22Rv1 (cell line): ENCODE measurements around the gene ABHD17C.
A peak's percentile ranks its signal among the peaks of the same experiment; 100 is the strongest.

Experiments used
- H3K27ac ChIP-seq: fragments of 450-650 bp; 2 replicates; pipeline ENCODE4 v1.5.1; 2017
- CTCF ChIP-seq: fragments of 450-650 bp; IDR thresholded peaks from 2 replicates; pipeline ENCODE4 v1.5.1; 2017; ENCODE audit warnings: mild to moderate bottlenecking
- ZFX ChIP-seq: fragments of 450-650 bp; IDR thresholded peaks from 2 replicates; pipeline ENCODE4 v1.6.1; 2017; ENCODE audit warnings: antibody characterized with exemption, borderline replicate concordance

The ABHD17C gene

GRCh38 chr15:80689716-80690115, 5.4 kb upstream of the ABHD17C start:
- H3K27ac ChIP-seq = no peak overlapping the region
- TF ChIP-seq CTCF (no peak), ZFX (no peak)

- no peak overlapping the region for H3K27ac ChIP-seq
- TF ChIP-seq ZFX = no peak
- TF ChIP-seq CTCF = no peak
These were observed 3.5 kb upstream of the ABHD17C start for GRCh38 chr15:80691575-80691974.

GRCh38 chr15:80693682-80694610, 1.2 kb upstream of the ABHD17C start:
- TF ChIP-seq ZFX = no peak
- no peak for TF ChIP-seq CTCF
- peak overlapping the region; percentile 80 for H3K27ac ChIP-seq

- TF ChIP-seq CTCF = no peak
- TF ChIP-seq ZFX = no peak
- peak overlapping the region; percentile 80 for H3K27ac ChIP-seq
These were observed 455 bp upstream of the ABHD17C start for GRCh38 chr15:80694611-80695098.

- peak overlapping the region; percentile 80 for H3K27ac ChIP-seq
- TF ChIP-seq CTCF (peak; percentile 39; the same call in 1 of the 2 replicates), ZFX (no peak)
These were observed 976 bp downstream of the ABHD17C start for GRCh38 chr15:80695911-80696661.

- TF ChIP-seq ZFX = no peak
- TF ChIP-seq CTCF = no peak
- no peak overlapping the region for H3K27ac ChIP-seq
These were observed 2.1 kb downstream of the ABHD17C start for GRCh38 chr15:80697075-80697685.
